Neural cell (in vitro differentiated cells): Measurements from ENCODE around the gene RAB3D.

Experiments
- CTCF ChIP-seq: fragments of 450-650 bp; IDR thresholded peaks from 2 replicates; pipeline ENCODE4 v1.5.1; 2014; ENCODE audit warnings: antibody characterized with exemption, mild to moderate bottlenecking, moderate library complexity; ENCODE audit not compliant: poor library complexity, severe bottlenecking
- EP300 ChIP-seq: fragments of 450-650 bp; conservative IDR thresholded peaks from 2 replicates; pipeline ENCODE4 v1.6.1; 2014; ENCODE audit warnings: antibody characterized with exemption, mild to moderate bottlenecking, moderate library complexity; ENCODE audit not compliant: poor library complexity, severe bottlenecking
- MXI1 ChIP-seq: fragments of 450-650 bp; conservative IDR thresholded peaks from 2 replicates; pipeline ENCODE4 v1.6.1; 2014; ENCODE audit warnings: antibody characterized with exemption, mild to moderate bottlenecking; ENCODE audit not compliant: poor library complexity, severe bottlenecking
- POLR2AphosphoS5 ChIP-seq: IDR thresholded peaks from 2 replicates; pipeline ENCODE4 v1.6.1; 2012
- RAD21 ChIP-seq: fragments of 450-650 bp; conservative IDR thresholded peaks from 2 replicates; pipeline ENCODE4 v1.6.1; 2014; ENCODE audit warnings: antibody characterized with exemption, mild to moderate bottlenecking, moderate library complexity
- TAF1 ChIP-seq: IDR thresholded peaks from 2 replicates; pipeline ENCODE4 v1.6.1; 2012; ENCODE audit warnings: low read depth

DNA sequence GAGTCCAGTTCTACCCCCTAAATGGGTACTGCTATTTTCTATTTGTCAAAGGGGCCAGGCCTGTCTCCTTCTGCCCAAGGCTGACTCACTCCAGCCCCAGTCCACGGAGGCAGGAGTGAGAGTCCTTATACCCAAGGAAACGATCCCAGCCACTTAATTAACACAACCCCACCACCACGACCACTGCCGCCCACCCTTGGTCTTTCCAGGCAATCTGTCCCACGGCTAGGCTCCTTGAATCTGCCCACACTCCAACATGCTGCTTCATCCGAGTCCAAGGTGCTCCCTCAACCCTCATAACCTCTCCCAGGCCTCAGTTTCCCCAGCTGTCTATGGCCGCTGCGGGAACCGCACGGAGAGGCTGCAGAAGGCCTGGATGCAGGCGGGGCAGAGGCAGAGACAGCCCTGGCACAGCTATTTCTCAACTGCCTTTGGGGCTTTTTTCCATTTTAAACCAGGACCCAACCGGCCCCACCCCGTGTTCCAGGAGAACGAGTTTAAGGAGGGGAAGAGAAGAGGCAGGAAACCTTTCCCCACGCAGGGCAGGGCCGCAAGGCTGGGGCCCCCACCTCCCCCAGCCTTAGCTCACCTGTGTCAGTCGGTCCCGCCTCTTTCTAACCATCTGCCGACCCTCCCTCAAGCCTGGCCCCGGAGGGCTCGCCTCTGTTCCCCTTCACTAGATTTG lies 746 bp downstream of the RAB3D start:
- TF ChIP-seq MXI1 (no peak), CTCF (no peak), TAF1 (no peak), EP300 (no peak), RAD21 (no peak), POLR2AphosphoS5 (no peak)
